ENCODE results near the gene CFAP46.

The CFAP46 gene

DNA sequence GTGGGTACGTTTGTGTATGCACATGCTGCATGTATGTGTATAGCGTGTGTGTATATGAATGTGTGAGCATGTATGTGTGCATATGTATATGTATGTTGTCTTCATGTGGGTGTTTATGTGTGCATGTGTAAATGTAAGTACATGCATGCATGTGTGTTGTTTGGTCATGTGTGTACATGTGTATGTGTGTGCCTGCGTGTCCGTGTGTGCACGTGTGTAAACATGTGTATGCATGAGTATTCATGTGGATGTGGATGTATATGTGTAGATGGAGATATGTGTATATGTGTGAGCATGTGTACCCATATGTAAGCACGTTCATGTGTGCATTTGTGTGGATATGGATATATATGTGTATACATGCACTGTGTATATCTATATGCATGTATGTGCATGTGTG is 5.5 kb upstream of the CFAP46 start:
- Histone ChIP-seq H3K9ac (ENCODE audit: low read depth, low read length) (no peak overlapping the region), H3K9me3 (ENCODE audit: insufficient read depth, low read length, severe bottlenecking) (no peaks in the 10 kb centered on the region), H3K27me3 (ENCODE audit: insufficient read depth, low read length, poor library complexity) (no peaks in the 10 kb centered on the region), H3K4me3 (ENCODE audit: low read depth in 1 of 2, low read length in 2 of 2) (no peak overlapping the region), H4K20me1 (ENCODE audit: insufficient read depth, low read length) (no peaks in the 10 kb centered on the region), H3K36me3 (ENCODE audit: insufficient read depth, low read length) (no peaks in the 10 kb centered on the region), H2AFZ (ENCODE audit: low read depth, low read length) (no peak overlapping the region), H3K4me1 (ENCODE audit: insufficient read depth, low read length) (no peaks in the 10 kb centered on the region), H3K27ac (ENCODE audit: low read length) (no peak overlapping the region), H3K4me2 (ENCODE audit: insufficient read depth, low read length) (no peak overlapping the region), H3K79me2 (ENCODE audit: insufficient read depth, low read length) (no peaks in the 10 kb centered on the region)
- no peak for DNase-seq
- no peak for ATAC-seq (ENCODE audit: insufficient read depth, low read depth)
- TF ChIP-seq, protein P1, sequence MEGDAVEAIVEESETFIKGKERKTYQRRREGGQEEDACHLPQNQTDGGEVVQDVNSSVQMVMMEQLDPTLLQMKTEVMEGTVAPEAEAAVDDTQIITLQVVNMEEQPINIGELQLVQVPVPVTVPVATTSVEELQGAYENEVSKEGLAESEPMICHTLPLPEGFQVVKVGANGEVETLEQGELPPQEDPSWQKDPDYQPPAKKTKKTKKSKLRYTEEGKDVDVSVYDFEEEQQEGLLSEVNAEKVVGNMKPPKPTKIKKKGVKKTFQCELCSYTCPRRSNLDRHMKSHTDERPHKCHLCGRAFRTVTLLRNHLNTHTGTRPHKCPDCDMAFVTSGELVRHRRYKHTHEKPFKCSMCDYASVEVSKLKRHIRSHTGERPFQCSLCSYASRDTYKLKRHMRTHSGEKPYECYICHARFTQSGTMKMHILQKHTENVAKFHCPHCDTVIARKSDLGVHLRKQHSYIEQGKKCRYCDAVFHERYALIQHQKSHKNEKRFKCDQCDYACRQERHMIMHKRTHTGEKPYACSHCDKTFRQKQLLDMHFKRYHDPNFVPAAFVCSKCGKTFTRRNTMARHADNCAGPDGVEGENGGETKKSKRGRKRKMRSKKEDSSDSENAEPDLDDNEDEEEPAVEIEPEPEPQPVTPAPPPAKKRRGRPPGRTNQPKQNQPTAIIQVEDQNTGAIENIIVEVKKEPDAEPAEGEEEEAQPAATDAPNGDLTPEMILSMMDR (IDR thresholded peaks at IDR 0.05; ENCODE audit: borderline replicate concordance, extremely low read depth, low read length, poor library complexity, severe bottlenecking), result no peak
- no peak for TF ChIP-seq EZH2 (IDR thresholded peaks at IDR 0.05; ENCODE audit: borderline replicate concordance, low read depth, low read length, severe bottlenecking)

DNA sequence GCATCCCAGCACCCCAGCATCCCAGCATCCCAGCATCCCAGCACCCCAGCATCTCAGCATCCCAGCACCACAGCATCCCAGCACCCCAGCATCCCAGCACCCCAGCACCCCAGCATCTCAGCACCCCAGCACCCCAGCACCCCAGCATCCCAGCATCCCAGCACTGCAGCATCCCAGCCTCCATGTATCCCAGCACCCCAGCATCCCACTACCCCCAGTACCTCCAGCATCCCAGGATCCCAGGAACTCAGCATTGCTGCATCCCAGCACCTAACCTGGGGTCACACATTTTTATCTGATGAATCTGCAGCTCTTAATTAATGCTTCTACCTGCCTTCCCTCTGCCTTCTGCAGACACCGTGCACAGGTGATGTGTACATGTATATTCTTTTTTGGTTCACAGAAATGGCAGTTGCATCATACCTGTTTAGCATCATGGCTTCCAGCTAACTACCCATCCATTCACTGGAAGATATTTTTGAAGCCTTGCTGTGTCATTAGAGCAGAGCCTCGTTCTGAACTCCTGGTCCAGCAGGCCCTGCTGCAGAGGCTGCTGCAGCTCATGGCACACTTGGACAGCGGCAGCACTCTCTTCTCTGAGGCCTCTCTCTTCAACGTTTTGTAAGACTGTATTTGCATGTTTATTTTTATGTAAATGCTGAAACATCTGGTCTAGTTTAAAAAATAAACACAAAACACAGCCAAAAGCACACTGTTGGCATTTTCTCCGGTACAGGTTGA is 4.6 kb upstream of the CFAP46 start:
- Histone ChIP-seq H3K27me3 (ENCODE audit: insufficient read depth, low read length, poor library complexity) (no peaks in the 10 kb centered on the region), H3K4me2 (ENCODE audit: insufficient read depth, low read length) (no peak overlapping the region), H3K9me3 (ENCODE audit: insufficient read depth, low read length, severe bottlenecking) (no peaks in the 10 kb centered on the region), H3K36me3 (ENCODE audit: insufficient read depth, low read length) (no peaks in the 10 kb centered on the region), H3K4me1 (ENCODE audit: insufficient read depth, low read length) (no peaks in the 10 kb centered on the region), H4K20me1 (ENCODE audit: insufficient read depth, low read length) (no peaks in the 10 kb centered on the region), H2AFZ (ENCODE audit: low read depth, low read length) (no peak overlapping the region), H3K79me2 (ENCODE audit: insufficient read depth, low read length) (no peaks in the 10 kb centered on the region), H3K9ac (ENCODE audit: low read depth, low read length) (no peak overlapping the region), H3K4me3 (ENCODE audit: low read depth in 1 of 2, low read length in 2 of 2) (no peak overlapping the region), H3K27ac (ENCODE audit: low read length) (no peak overlapping the region)
- DNase-seq, result no peak
- no peak for ATAC-seq (ENCODE audit: insufficient read depth, low read depth)
- no peak for TF ChIP-seq EZH2 (IDR thresholded peaks at IDR 0.05; ENCODE audit: borderline replicate concordance, low read depth, low read length, severe bottlenecking)
- TF ChIP-seq, protein P1 (IDR thresholded peaks at IDR 0.05; ENCODE audit: borderline replicate concordance, extremely low read depth, low read length, poor library complexity, severe bottlenecking), result no peak

DNA sequence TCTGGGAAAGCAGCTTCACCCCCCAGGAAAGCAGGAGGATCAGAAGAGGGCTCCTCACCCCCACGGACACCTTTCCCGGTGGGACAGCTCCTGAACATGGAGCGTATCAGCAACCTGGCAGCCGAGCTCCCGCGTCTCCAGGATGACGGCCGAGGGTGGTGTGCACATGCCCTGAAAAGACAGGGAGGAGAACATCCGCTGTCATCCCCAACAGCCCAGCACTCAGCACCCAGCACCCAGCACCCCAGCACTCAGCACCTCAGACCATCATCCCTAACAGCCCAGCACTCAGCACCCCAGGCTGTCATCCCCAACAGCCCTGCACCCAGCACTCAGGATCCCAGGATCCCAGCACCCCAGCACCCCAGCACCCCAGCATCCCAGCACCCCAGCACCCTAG is 3.9 kb upstream of the CFAP46 start:
- Histone ChIP-seq H3K36me3 (ENCODE audit: insufficient read depth, low read length) (no peaks in the 10 kb centered on the region), H3K9me3 (ENCODE audit: insufficient read depth, low read length, severe bottlenecking) (no peaks in the 10 kb centered on the region), H3K79me2 (ENCODE audit: insufficient read depth, low read length) (no peaks in the 10 kb centered on the region), H3K4me1 (ENCODE audit: insufficient read depth, low read length) (no peaks in the 10 kb centered on the region), H4K20me1 (ENCODE audit: insufficient read depth, low read length) (no peaks in the 10 kb centered on the region), H3K27ac (ENCODE audit: low read length) (no peak overlapping the region), H3K9ac (ENCODE audit: low read depth, low read length) (no peak overlapping the region), H3K4me2 (ENCODE audit: insufficient read depth, low read length) (no peak overlapping the region), H3K4me3 (ENCODE audit: low read depth in 1 of 2, low read length in 2 of 2) (no peak overlapping the region), H3K27me3 (ENCODE audit: insufficient read depth, low read length, poor library complexity) (no peaks in the 10 kb centered on the region), H2AFZ (ENCODE audit: low read depth, low read length) (no peak overlapping the region)
- TF ChIP-seq EZH2 (IDR thresholded peaks at IDR 0.05; ENCODE audit: borderline replicate concordance, low read depth, low read length, severe bottlenecking), result no peak
- TF ChIP-seq, protein P1 (IDR thresholded peaks at IDR 0.05; ENCODE audit: borderline replicate concordance, extremely low read depth, low read length, poor library complexity, severe bottlenecking), result no peak
- DNase-seq (no peak), ATAC-seq (ENCODE audit: insufficient read depth, low read depth) (no peak)
